NCI-H2227 (cell line): ENCODE data around the gene MYH11.
"Not testable (repeated sequence)": the region's sequence is repeated elsewhere in the genome, so short reads cannot be mapped to it uniquely, and the experiment has no call there.

Source experiments
- DNase-seq: peaks from one replicate; lab custom pipeline; 2025; ENCODE audit not compliant: unreplicated experiment; lab: John Stamatoyannopoulos, UW

Gene MYH11

GRCh38 chr16:15723808-15724207 lies 133.0 kb downstream of the MYH11 start:
- no peak for DNase-seq

DNA sequence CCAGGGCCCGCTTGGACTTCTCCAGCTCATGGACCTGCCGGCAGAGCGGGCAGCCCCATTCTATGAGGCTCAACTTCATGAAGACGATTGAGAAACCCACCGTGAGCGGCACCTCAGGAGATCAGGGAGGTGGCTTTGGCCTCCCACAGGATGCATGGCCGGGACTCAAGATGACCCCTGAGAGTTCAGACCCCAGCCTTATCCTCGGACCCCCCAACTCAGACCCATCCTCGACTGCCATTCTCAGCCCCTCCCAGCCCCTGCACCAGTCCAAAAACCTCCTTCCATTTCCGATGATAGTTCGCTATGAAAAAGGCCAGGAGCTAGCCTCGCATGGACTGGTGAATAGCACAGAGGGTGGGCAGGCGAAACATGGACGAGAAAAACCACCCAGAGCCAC lies 135.8 kb downstream of the MYH11 start:
- DNase-seq, result no peak

DNA sequence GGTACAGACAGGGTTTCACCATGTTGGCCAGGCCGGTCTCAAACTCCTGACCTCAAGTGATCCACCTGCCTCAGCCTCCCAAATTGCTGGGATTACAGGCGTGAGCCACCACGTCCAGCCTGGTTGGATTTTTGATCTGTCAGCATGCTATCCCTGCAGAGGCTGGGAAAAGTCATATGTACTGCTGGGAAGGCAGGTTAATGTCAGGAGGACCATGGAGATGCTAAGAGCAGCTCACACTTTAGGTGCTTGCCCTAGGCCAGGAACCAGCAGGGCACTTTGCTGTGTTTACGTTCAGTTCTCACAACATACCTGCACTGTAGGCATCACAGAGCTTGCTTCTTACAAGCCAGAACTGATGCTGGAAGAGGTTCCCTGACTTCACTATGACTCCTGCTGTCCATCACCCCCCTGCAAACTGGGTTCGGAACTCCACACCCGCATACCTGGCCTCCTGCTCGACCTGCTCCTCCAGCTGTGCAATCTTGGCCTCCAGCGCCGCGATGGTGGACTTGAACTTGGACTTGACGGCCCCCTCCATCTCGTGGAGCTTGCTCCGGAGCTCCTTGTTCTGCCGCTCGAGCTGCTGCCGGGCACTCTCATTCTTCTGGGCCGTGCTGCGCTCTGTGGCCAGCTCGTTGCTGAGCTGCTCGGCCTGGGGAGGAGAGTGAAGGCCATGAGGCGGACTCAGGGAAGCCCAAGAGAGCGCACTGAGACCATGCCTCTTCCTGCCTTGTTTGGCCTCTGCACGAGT lies 140.0 kb downstream of the MYH11 start:
- no peak for DNase-seq

GRCh38 chr16:15715221-15715620 lies 141.6 kb downstream of the MYH11 start:
- DNase-seq, result no peak

GRCh38 chr16:15714393-15715172 lies 142.2 kb downstream of the MYH11 start:
- DNase-seq, result no peak

DNA sequence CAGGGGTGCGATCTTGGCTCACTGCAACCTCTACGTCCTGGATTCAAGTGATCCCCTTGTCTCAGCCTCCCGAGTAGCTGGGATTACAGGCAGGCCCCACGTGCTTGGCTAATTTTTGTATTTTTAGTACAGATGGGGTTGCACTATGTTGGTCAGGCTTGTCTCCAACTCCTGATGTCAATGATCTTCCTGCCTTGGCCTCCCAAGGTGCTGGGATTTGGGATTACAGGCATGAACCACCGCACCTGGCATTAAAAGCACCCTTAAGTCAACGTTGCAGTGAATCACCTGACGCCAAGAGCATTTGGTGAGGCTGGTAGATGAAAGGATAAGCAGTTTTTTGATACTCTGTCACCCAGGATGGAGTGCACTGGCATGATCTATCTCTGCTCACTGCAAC lies 147.8 kb downstream of the MYH11 start:
- DNase-seq, result no peak

DNA sequence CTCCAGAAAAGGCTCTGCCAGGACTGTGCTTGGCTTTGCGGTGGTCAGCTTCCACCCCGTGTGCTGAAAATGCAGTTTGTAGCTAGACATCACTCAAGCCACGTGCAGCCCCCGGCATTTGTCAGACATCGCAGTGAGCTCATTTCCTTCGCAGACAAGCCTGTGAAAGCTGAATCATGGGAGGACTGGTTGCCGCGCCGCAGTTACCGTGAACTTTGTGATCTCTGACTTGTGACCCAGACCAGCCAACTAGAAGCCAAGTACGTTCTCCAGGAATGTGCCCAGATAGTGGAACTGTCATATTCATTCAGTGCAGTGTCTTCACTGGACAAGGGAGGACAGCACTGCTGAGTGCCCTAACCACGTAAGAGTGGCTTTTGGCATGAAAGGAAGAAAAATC lies 148.7 kb downstream of the MYH11 start:
- no peak for DNase-seq

- DNase-seq, result no peak
These were observed 149.5 kb downstream of the MYH11 start for GRCh38 chr16:15707332-15707731.

DNA sequence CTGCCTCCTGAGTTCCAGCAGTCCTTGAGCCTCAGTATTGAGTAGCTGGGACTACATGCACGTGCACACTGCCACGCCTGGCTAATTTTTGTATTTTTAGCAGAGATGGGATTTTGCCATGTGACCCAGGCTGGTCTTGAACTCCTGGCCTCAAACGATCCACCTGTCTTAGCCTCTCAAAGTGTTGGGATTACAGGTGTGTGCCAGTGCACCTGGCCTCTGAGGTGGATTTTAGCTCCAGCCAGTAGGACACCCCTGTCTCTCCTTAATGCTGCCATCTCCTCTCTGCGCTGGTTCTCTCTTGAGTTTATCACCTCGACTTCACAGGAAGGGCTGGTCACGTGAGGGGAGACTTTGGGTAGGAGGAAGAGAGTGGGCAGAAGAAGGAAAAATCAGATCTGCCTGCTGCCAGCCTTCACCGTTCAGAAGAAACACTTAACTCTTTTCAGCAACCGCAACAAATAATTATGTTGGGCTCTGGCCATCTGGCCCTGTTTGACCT lies 151.7 kb downstream of the MYH11 start:
- no peak for DNase-seq

DNA sequence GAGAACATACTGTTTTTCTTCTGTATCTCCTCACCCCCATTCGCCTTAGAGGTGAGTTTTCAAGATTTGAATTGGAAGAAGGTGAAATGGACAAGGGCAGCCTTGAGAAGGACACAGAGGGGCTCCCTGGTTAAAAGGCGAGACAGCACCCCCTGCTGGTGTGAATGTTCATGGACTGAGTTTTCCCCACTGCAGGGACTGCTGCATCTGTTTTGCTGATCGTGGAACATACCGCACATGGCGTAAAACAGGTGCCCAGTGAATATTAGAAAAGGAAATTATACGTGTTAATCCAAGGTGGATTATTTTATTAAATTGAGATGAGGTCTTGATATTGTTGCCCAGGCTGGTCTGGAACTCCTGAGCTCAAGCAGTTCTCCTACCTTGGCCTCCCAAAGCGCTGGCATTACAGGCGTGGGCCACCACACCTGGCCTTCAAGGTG lies 152.3 kb downstream of the MYH11 start:
- DNase-seq, result peak; percentile 70

- no peak for DNase-seq
These were observed 153.6 kb downstream of the MYH11 start for GRCh38 chr16:15703029-15703736.

- DNase-seq, result no peak
These were observed 154.6 kb downstream of the MYH11 start for GRCh38 chr16:15701975-15702970.

DNA sequence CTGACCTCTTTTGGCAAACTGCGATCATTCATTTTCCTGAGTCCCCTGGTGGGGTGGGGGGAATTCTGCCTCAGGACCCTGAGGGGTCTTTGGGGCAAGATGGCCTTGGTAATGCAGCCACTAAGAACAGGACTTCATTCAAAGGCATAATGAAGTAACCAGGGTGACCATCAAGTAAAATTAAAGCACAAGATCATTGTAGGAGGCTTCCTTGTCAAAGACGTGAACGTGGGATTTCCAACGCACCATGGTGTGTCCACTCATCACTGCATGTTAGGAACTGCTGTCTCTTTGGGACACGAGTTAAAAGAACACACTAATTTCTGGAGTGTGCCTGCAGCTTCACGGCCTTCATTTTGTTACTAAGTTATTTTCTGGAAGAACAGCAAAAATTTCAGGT lies 155.5 kb downstream of the MYH11 start:
- DNase-seq, result no peak

GRCh38 chr16:15699819-15700218 lies 157.0 kb downstream of the MYH11 start:
- DNase-seq, result no peak

DNA sequence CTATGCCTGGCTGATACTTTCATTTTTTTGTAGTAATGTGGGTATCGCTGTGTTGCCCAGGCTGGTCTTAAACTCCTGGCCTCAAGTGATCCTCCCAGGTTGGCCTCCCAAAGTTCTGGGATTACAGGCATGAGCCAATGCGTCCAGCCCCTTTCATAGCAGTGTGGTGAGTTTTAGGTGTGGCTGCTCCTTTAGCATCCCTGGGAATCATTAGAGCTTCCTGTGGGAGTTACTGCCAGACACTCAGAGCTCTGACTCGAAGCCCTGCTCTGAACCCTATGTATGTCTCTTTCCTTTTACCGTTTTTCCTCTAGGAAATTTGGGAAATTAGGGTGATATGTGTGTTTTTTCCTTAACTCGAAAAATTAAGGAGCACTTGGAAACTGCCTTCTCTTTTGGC lies 162.3 kb downstream of the MYH11 start:
- no peak for DNase-seq

DNA sequence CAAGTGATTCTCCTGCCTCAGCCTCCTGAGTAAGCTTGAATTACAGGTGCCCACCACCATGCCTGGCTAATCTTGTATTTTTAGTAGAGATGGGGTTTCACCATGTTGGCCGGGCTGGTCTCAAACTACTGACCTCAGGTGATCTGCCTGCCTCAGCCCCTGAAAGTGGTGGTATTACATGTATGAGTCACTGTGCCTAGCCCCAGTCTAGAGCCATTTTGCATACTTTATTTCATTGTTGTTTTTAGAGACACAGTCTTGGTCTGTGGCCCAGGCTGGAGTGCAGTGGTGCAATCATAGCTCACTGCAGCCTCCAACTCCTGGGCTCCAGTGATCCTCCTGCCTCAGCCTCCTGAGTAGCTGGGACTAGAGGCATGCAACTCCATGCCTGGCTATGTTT lies 164.3 kb downstream of the MYH11 start:
- not testable (repeated sequence) for DNase-seq

DNA sequence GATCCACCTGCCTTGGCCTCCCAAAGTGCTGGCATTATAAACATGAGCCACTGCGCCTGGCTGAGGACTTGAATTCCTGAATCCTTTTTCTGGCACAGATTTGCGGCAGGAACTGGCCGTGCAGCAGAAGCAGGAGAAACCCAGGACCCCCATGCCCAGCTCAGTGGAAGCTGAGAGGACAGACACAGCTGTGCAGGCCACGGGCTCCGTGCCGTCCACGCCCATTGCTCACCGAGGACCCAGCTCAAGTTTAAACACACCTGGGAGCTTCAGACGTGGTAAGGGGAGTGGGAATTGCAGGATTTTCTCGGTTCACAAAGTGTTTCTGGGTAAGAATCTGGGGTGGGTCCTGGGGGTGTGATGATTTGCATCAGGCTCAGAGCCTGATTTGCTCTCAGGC lies 165.8 kb downstream of the MYH11 start:
- no peak for DNase-seq

GRCh38 chr16:15690296-15690695 lies 166.5 kb downstream of the MYH11 start:
- no peak for DNase-seq

DNA sequence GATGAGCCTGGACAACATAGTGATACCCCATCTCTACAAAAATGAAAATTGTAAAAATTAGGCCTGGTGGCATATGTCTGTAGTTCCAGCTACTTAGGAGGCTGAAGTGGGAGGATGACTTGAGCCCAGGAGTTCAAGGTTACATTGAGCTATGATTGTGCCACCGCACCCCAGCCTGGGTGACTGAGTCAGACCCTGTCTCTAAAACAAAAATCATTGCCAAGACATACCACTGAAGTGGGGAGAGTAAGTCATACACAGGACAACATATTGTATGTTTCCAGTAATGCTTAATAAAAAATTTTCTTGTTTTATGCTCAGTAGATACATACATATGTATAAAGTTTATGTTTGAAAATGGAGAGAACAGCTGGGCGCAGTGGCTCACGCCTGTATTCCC lies 167.5 kb downstream of the MYH11 start:
- DNase-seq, result no peak

DNA sequence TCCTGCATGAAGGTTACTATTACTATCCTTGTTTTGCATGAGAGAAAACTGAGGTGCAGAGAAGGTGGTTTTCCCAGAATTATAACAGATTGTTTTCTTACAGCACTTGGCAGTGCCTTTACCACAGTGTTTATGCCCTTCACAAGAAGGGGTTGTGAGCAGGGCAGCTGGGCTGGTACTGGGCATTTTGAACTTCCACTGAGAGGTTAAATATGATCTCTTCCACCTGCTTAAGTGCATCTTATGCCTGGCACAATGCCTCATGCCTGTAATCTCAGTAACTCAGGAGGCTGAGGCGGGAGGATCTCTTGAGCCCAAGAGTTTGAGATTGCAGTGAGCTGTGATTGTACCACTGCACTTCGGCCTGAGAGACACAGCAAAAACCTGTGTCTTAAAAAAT lies 170.5 kb downstream of the MYH11 start:
- no peak for DNase-seq
